Activated naive CD8-positive, alpha-beta T cell treated with anti-CD3 and anti-CD28 coated beads, Interleukin-2, amount 10 ng/mL, durations not matched to agents 7 days and 5 days (primary cell): Measurements from ENCODE around the gene DUSP7. TPM values are rescaled to one million over a fixed set of nuclear protein-coding genes. Genes with fewer than 3 reads are reported as not detected.
A peak's percentile ranks its signal among the peaks of the same experiment; 100 is the strongest.
"Not testable (repeated sequence)": the region's sequence is repeated elsewhere in the genome, so short reads cannot be mapped to it uniquely, and the experiment has no call there.

ENCODE experiments used
- ATAC-seq: fragments of 150-1000 bp; cut with Tn5 transposase; one replicate; pipeline ENCODE4 v1.10.0; 2021; ENCODE audit warnings: low read depth, moderate library complexity
- POLR2A ChIA-PET: fragments of 350-600 bp; sonication (Branson Sonifier 250); formaldehyde crosslinking; loops from one replicate; lab custom pipeline; 2021; ENCODE audit warnings: antibody characterized with exemption; lab: Charles Lee
- DNase-seq: peaks from one replicate; pipeline ENCODE4 v3.0.0; 2021
- H3K27ac Mint-ChIP-seq: one replicate; pipeline ENCODE4 v1.8.0; 2022; ENCODE audit warnings: mild to moderate bottlenecking, mixed read lengths
- H3K27me3 Mint-ChIP-seq: one replicate; pipeline ENCODE4 v1.8.0; 2022; ENCODE audit warnings: mild to moderate bottlenecking, moderate library complexity, mixed read lengths
- H3K36me3 Mint-ChIP-seq: one replicate; pipeline ENCODE4 v1.8.0; 2021; ENCODE audit warnings: mild to moderate bottlenecking, mixed read lengths
- H3K4me1 Mint-ChIP-seq: one replicate; pipeline ENCODE4 v1.8.0; 2021; ENCODE audit warnings: mixed read lengths
- H3K4me3 Mint-ChIP-seq: one replicate; pipeline ENCODE4 v1.8.0; 2022; ENCODE audit warnings: mild to moderate bottlenecking, moderate library complexity, mixed read lengths
- H3K9me3 Mint-ChIP-seq: one replicate; pipeline ENCODE4 v1.8.0; 2021; ENCODE audit warnings: mixed read lengths
- total RNA-seq, 2 experiments: library from RNA; stranded (reverse); gene quantifications; one replicate each; pipeline ENCODE4 v1.2.3, GENCODE V29; 2021

DUSP7 gene
- total RNA-seq, 2 experiments from 2014 or later = 30.9 to 31.3 TPM

GRCh38 chr3:52043750-52044149 is 12.6 kb downstream of the DUSP7 start:
- H3K4me3 Mint-ChIP-seq = no peak overlapping the region
- no peak for DNase-seq
- H3K27ac Mint-ChIP-seq = no peak overlapping the region
- no peaks in the 10 kb centered on the region for H3K36me3 Mint-ChIP-seq
- peaks cover 4% of the 10 kb centered on the region for H3K4me1 Mint-ChIP-seq
- H3K27me3 Mint-ChIP-seq = no peaks in the 10 kb centered on the region
- no peak for ATAC-seq
- H3K9me3 Mint-ChIP-seq = no peaks in the 10 kb centered on the region
- POLR2A ChIA-PET = interaction anchor here (1.3 kb wide), 1 partner anchor 10 kb away, joined by 3 read pairs; no protein-coding TSS in a partner anchor

- not testable (repeated sequence) for H3K9me3 Mint-ChIP-seq, H3K27ac Mint-ChIP-seq, H3K4me3 Mint-ChIP-seq, ATAC-seq, H3K36me3 Mint-ChIP-seq, H3K27me3 Mint-ChIP-seq, H3K4me1 Mint-ChIP-seq, DNase-seq
- POLR2A ChIA-PET = interaction anchor here (1.3 kb wide), 1 partner anchor 10 kb away, joined by 3 read pairs; no protein-coding TSS in a partner anchor
Observed at GRCh38 chr3:52043039-52043438, 13.3 kb downstream of the DUSP7 start.

GRCh38 chr3:52041118-52041731 is 15.1 kb downstream of the DUSP7 start:
- H3K4me1 Mint-ChIP-seq = peaks cover 4% of the 10 kb centered on the region
- peak; percentile 25 for ATAC-seq
- POLR2A ChIA-PET = interaction anchor here (1.0 kb wide), 1 partner anchor 12 kb away, joined by 3 read pairs; no protein-coding TSS in a partner anchor
- no peaks in the 10 kb centered on the region for H3K27me3 Mint-ChIP-seq
- DNase-seq = no peak
- no peaks in the 10 kb centered on the region for H3K36me3 Mint-ChIP-seq
- no peaks in the 10 kb centered on the region for H3K9me3 Mint-ChIP-seq
- no peak overlapping the region for H3K27ac Mint-ChIP-seq
- H3K4me3 Mint-ChIP-seq = no peak overlapping the region

GRCh38 chr3:52040600-52040999 is 15.8 kb downstream of the DUSP7 start:
- ATAC-seq (no peak), DNase-seq (no peak)
- Mint-ChIP-seq H3K4me3 (no peak overlapping the region), H3K36me3 (no peaks in the 10 kb centered on the region), H3K9me3 (no peaks in the 10 kb centered on the region), H3K27me3 (no peaks in the 10 kb centered on the region), H3K4me1 (peaks cover 4% of the 10 kb centered on the region), H3K27ac (no peak overlapping the region)
- POLR2A ChIA-PET = interaction anchor here (1.0 kb wide), 1 partner anchor 13 kb away, joined by 3 read pairs; no protein-coding TSS in a partner anchor

- ATAC-seq (no peak), DNase-seq (no peak)
- H3K9me3 Mint-ChIP-seq = no peaks in the 10 kb centered on the region
- H3K27me3 Mint-ChIP-seq = no peaks in the 10 kb centered on the region
- H3K36me3 Mint-ChIP-seq = no peaks in the 10 kb centered on the region
- H3K27ac Mint-ChIP-seq = no peak overlapping the region
- H3K4me3 Mint-ChIP-seq = no peak overlapping the region
- peaks cover 2% of the 10 kb centered on the region for H3K4me1 Mint-ChIP-seq
- POLR2A ChIA-PET = no interaction called here
Observed at GRCh38 chr3:52039846-52040245, 16.5 kb downstream of the DUSP7 start.

- no peak for DNase-seq
- ATAC-seq = no peak
- Mint-ChIP-seq H3K27ac (no peak overlapping the region), H3K9me3 (no peaks in the 10 kb centered on the region), H3K4me3 (no peak overlapping the region), H3K27me3 (no peaks in the 10 kb centered on the region), H3K4me1 (peaks cover 2% of the 10 kb centered on the region), H3K36me3 (no peaks in the 10 kb centered on the region)
- POLR2A ChIA-PET = no interaction called here
Observed at GRCh38 chr3:52039426-52039825, 16.9 kb downstream of the DUSP7 start.

GRCh38 chr3:52038227-52038626 is 18.1 kb downstream of the DUSP7 start:
- Mint-ChIP-seq H3K27ac (no peak overlapping the region), H3K27me3 (no peaks in the 10 kb centered on the region)

GRCh38 chr3:52037291-52037690 is 19.1 kb downstream of the DUSP7 start:
- no peak overlapping the region for H3K4me3 Mint-ChIP-seq
- no peak for DNase-seq
- H3K36me3 Mint-ChIP-seq = no peaks in the 10 kb centered on the region
- no peak for ATAC-seq
- H3K9me3 Mint-ChIP-seq = no peaks in the 10 kb centered on the region
- no peak overlapping the region for H3K27ac Mint-ChIP-seq
- H3K27me3 Mint-ChIP-seq = no peaks in the 10 kb centered on the region
- peaks cover 2% of the 10 kb centered on the region for H3K4me1 Mint-ChIP-seq
- POLR2A ChIA-PET = interaction anchor here (1.0 kb wide), 1 partner anchor 16 kb away, joined by 3 read pairs; no protein-coding TSS in a partner anchor

More at GRCh38 chr3:52038227-52038626, 18.1 kb downstream of the DUSP7 start:
- peaks cover 2% of the 10 kb centered on the region for H3K4me1 Mint-ChIP-seq
- POLR2A ChIA-PET = no interaction called here
- DNase-seq (no peak), ATAC-seq (no peak)
- no peaks in the 10 kb centered on the region for H3K9me3 Mint-ChIP-seq
- H3K36me3 Mint-ChIP-seq = no peaks in the 10 kb centered on the region
- H3K4me3 Mint-ChIP-seq = no peak overlapping the region

- Mint-ChIP-seq H3K9me3 (no peaks in the 10 kb centered on the region), H3K27ac (no peak overlapping the region), H3K4me3 (no peak overlapping the region), H3K27me3 (no peaks in the 10 kb centered on the region), H3K4me1 (peaks cover 2% of the 10 kb centered on the region), H3K36me3 (no peaks in the 10 kb centered on the region)
- POLR2A ChIA-PET = interaction anchor here (1.0 kb wide), 1 partner anchor 16 kb away, joined by 3 read pairs; no protein-coding TSS in a partner anchor
- DNase-seq = no peak
- ATAC-seq = no peak
Observed at GRCh38 chr3:52036829-52037228, 19.5 kb downstream of the DUSP7 start.

GRCh38 chr3:52036222-52036694 is 20.1 kb downstream of the DUSP7 start:
- Mint-ChIP-seq H3K4me1 (no peaks in the 10 kb centered on the region), H3K27me3 (no peaks in the 10 kb centered on the region), H3K9me3 (no peaks in the 10 kb centered on the region), H3K27ac (no peak overlapping the region), H3K4me3 (no peak overlapping the region), H3K36me3 (no peaks in the 10 kb centered on the region)
- no peak for DNase-seq
- ATAC-seq = no peak
- POLR2A ChIA-PET = interaction anchor here (0.6 kb wide), 1 partner anchor 16 kb away, joined by 3 read pairs; no protein-coding TSS in a partner anchor

- H3K27ac Mint-ChIP-seq = no peak overlapping the region
- POLR2A ChIA-PET = no interaction called here
- no peaks in the 10 kb centered on the region for H3K36me3 Mint-ChIP-seq
- no peaks in the 10 kb centered on the region for H3K4me1 Mint-ChIP-seq
- DNase-seq (no peak), ATAC-seq (no peak)
- H3K4me3 Mint-ChIP-seq = no peak overlapping the region
- H3K9me3 Mint-ChIP-seq = no peaks in the 10 kb centered on the region
- no peaks in the 10 kb centered on the region for H3K27me3 Mint-ChIP-seq
Observed at GRCh38 chr3:52034651-52035050, 21.7 kb downstream of the DUSP7 start.

GRCh38 chr3:52034212-52034611 is 22.2 kb downstream of the DUSP7 start:
- Mint-ChIP-seq H3K9me3 (no peaks in the 10 kb centered on the region), H3K4me3 (no peak overlapping the region), H3K27me3 (no peaks in the 10 kb centered on the region), H3K27ac (no peak overlapping the region), H3K36me3 (no peaks in the 10 kb centered on the region), H3K4me1 (no peaks in the 10 kb centered on the region)
- DNase-seq (no peak), ATAC-seq (no peak)
- POLR2A ChIA-PET = no interaction called here

- ATAC-seq, POLR2A ChIA-PET, H3K4me1 Mint-ChIP-seq, H3K4me3 Mint-ChIP-seq, H3K9me3 Mint-ChIP-seq, DNase-seq, H3K36me3 Mint-ChIP-seq, H3K27ac Mint-ChIP-seq, H3K27me3 Mint-ChIP-seq: not testable (repeated sequence)
Observed at GRCh38 chr3:52033748-52034147, 22.6 kb downstream of the DUSP7 start.
